Tibial nerve (tissue), 3 donors: ENCODE results near the gene MAPK11.

Experiments used
- POLR2A ChIP-seq, 2 donors: fragments of 450-650 bp; IDR thresholded peaks; one replicate each; pipeline ENCODE4 v1.6.1; 2017; ENCODE audit warnings: antibody characterized with exemption in 2 of 2, mild to moderate bottlenecking in 2 of 2, moderate library complexity in 2 of 2
- TF ChIP-seq, protein P1 (sequence below), 5 experiments: fragments of 200-600 bp in 3 of 5; fragments of 450-650 bp in 2 of 5; sonication (generic) in 3 of 5; IDR thresholded peaks; one replicate each; pipeline ENCODE4 v1.5.1; 2016 to 2019; ENCODE audit warnings: antibody characterized with exemption in 5 of 5, mild to moderate bottlenecking in 3 of 5, moderate library complexity in 2 of 5

DNA sequence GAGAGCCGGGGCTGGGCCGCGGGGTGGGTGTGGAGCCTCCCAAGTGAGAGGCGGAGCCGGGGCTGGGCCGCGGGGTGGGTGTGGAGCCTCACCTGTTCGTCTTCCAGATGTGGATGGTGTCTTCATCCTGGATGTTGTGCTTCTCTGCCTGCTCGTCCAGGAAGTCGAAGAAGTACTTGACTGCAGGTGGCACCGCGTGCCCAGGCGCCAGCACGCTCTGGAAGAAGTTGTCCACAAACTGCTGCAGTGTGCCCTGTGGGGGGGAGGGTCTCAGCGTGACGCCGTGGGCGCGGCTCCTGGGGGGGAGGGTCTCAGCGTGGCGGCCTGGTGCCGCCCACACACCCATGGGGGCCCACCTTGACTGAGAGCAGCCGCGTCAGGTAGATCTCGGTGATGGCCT, 7.6 kb upstream of the MAPK11 start:
- TF ChIP-seq, protein P1, sequence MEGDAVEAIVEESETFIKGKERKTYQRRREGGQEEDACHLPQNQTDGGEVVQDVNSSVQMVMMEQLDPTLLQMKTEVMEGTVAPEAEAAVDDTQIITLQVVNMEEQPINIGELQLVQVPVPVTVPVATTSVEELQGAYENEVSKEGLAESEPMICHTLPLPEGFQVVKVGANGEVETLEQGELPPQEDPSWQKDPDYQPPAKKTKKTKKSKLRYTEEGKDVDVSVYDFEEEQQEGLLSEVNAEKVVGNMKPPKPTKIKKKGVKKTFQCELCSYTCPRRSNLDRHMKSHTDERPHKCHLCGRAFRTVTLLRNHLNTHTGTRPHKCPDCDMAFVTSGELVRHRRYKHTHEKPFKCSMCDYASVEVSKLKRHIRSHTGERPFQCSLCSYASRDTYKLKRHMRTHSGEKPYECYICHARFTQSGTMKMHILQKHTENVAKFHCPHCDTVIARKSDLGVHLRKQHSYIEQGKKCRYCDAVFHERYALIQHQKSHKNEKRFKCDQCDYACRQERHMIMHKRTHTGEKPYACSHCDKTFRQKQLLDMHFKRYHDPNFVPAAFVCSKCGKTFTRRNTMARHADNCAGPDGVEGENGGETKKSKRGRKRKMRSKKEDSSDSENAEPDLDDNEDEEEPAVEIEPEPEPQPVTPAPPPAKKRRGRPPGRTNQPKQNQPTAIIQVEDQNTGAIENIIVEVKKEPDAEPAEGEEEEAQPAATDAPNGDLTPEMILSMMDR (IDR thresholded peaks at IDR 0.05) = no peak
- no peak for TF ChIP-seq POLR2A (IDR thresholded peaks at IDR 0.05)
